Embryonic facial prominence (tissue), 1 donor: Measurements from ENCODE around the gene ZMIZ1.
"Not testable (repeated sequence)": the region's sequence is repeated elsewhere in the genome, so short reads cannot be mapped to it uniquely, and the experiment has no call there.

Source experiments
- DNase-seq: peaks from one replicate; pipeline ENCODE4 v3.0.0-alpha.2; 2016; ENCODE audit errors: extremely low spot score

The ZMIZ1 gene

GRCh38 chr10:79262959-79263746 lies 194.4 kb downstream of the ZMIZ1 start:
- DNase-seq, result no peak

GRCh38 chr10:79263939-79264338 lies 195.2 kb downstream of the ZMIZ1 start:
- no peak for DNase-seq

- DNase-seq, result no peak
Measured at GRCh38 chr10:79264942-79265341, 196.2 kb downstream of the ZMIZ1 start.

- no peak for DNase-seq
Measured at GRCh38 chr10:79266084-79266483, 197.3 kb downstream of the ZMIZ1 start.

GRCh38 chr10:79266543-79267312 lies 198.0 kb downstream of the ZMIZ1 start:
- DNase-seq, result no peak

GRCh38 chr10:79267499-79267898 lies 198.7 kb downstream of the ZMIZ1 start:
- no peak for DNase-seq

- no peak for DNase-seq
Measured at GRCh38 chr10:79268161-79268601, 199.4 kb downstream of the ZMIZ1 start.

- no peak for DNase-seq
Measured at GRCh38 chr10:79268742-79269141, 200.0 kb downstream of the ZMIZ1 start.

- no peak for DNase-seq
Measured at GRCh38 chr10:79269443-79269842, 200.7 kb downstream of the ZMIZ1 start.

- DNase-seq, result no peak
Measured at GRCh38 chr10:79269969-79270368, 201.2 kb downstream of the ZMIZ1 start.

- DNase-seq, result no peak
Measured at GRCh38 chr10:79270466-79271246, 201.9 kb downstream of the ZMIZ1 start.

GRCh38 chr10:79272353-79272752 lies 203.6 kb downstream of the ZMIZ1 start:
- peak; percentile 20 for DNase-seq

GRCh38 chr10:79273604-79274003 lies 204.8 kb downstream of the ZMIZ1 start:
- no peak for DNase-seq

- DNase-seq, result no peak
Measured at GRCh38 chr10:79274279-79275104, 205.7 kb downstream of the ZMIZ1 start.

- no peak for DNase-seq
Measured at GRCh38 chr10:79275105-79275430, 206.3 kb downstream of the ZMIZ1 start.

GRCh38 chr10:79275431-79275851 lies 206.7 kb downstream of the ZMIZ1 start:
- DNase-seq, result no peak

- DNase-seq, result no peak
Measured at GRCh38 chr10:79277579-79278269, 209.0 kb downstream of the ZMIZ1 start.

GRCh38 chr10:79279047-79279446 lies 210.3 kb downstream of the ZMIZ1 start:
- not testable (repeated sequence) for DNase-seq

GRCh38 chr10:79280956-79281355 lies 212.2 kb downstream of the ZMIZ1 start:
- DNase-seq, result no peak

- DNase-seq, result no peak
Measured at GRCh38 chr10:79282388-79282787, 213.6 kb downstream of the ZMIZ1 start.

- no peak for DNase-seq
Measured at GRCh38 chr10:79283616-79284015, 214.8 kb downstream of the ZMIZ1 start.
